Non-pigmented ciliary epithelial cell (primary cell): ENCODE results near the gene CLCN3.
A peak's percentile ranks its signal among the peaks of the same experiment; 100 is the strongest.
"Not testable (repeated sequence)": the region's sequence is repeated elsewhere in the genome, so short reads cannot be mapped to it uniquely, and the experiment has no call there.

Experiments
- DNase-seq: peaks from one replicate; pipeline ENCODE4 v3.0.0-alpha.2; 2010; ENCODE audit warnings: low read depth

The CLCN3 gene

DNA sequence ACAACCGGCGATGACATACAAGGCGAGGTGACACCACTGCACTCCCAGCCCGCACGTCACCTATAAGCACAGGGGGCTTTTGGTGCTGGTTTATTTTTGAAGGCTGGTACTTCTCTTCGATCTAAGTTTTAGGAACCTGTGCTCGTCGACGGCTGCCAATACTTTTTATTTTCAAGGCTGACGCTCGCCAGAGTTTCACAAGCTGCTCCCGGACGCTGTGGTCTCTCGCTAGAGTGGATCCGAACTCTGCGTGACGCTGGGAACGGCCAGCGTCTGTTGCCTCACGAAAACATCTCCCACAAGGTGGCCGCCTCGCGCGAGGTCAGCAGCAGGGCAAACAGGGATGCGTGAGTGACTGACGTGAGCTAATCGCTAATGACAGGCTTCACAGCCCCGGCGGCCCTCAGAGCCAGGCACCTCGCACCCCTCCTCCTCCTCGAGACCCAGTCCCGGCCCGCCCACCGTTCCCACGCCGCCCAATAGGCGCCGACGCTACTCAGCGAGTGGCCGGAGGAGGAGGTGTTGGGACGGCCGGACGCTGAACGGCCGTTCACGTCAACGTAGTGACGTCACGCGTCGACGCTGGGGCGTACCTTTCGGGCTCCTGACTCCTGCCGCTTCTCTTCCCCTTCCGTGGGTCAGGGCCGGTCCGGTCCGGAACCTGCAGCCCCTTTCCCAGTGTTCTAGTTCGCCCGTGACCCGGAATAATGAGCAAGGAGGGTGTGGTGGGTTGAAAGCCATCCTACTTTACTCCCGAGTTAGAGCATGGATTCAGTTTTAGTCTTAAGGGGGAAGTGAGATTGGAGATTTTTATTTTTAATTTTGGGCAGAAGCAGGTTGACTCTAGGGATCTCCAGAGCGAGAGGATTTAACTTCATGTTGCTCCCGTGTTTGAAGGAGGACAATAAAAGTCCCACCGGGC lies at the start of gene CLCN3:
TSS of gene CLCN3 (plus strand) at position 621 of the 922 bp plus-strand sequence. CDS start 15,351 bp downstream, outside the sequence.
- peak; percentile 76 for DNase-seq

DNA sequence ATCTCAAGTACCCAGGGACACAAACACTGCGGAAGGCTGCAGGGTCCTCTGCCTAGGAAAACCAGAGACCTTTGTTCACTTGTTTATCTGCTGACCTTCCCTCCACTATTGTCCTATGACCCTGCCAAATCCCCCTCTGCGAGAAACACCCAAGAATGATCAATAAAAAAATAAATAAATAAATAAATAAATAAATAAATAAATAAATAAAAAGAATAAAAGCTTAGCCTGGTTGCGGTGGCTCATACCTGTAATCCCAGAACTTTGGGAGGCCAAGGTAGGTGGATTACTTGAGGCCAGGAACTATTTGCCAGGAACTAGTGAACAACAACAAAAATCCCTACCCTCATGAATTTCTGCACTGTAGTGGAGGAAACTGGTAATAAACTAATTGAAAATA lies 49.4 kb upstream of the CLCN3 start:
- DNase-seq: not testable (repeated sequence)

DNA sequence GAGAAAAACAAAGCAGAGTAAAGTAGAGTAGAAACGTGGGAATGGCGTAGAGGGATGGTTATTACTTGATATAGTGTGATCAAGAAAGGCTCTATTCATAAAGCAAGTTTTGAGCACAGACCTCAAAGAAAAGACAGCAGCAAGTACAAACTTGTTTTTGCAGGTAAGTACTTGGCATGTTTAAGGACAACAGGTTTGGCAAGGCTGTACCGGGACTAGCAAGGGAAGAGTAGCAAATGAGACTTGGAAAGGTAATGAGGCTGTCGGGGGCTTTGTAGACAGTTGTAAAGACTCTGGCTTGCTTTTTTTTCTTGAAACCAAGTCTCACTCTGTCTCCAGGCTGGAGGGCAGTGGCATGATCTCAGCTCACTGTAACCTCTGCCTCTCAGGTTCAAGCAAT lies 48.9 kb upstream of the CLCN3 start:
- DNase-seq: no peak

DNA sequence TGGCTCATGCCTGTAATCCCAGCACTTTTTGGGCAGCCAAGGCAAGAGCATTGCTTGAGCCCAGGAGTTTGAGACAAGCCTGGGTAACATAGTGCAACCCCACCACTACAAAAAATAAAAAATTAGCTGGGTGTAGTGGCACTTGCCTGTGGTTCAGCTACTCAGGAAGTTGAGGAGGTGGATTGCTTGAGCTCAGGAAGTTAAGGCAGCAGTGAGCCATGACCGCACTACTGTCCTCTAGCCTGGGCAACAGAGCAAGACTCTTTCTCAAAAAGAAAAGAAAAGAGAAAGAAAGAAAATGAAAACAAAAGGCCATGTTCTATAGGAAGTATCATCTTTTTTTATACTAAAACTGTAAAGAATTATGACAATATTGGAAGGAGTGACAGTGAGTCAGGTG lies 46.5 kb upstream of the CLCN3 start:
- no peak for DNase-seq

DNA sequence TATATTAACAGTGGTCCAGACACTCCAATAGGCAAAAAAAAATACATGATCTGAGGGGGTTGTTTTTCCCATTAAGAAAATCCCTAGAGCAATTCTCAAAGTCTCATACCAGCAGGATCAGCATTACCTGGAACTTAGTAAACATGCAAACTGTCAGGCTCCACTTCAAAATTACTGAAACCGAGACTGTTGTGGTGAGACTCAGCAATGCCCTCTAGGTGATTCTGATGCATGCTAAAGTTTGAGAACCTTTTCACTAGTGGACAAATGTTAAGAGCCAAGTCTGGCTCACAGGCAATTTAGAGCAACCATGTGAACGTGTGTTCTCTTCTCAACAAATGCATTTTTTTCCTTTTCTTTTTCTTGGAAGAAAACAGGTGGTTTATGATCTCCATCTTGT lies 38.2 kb upstream of the CLCN3 start:
- DNase-seq: no peak

DNA sequence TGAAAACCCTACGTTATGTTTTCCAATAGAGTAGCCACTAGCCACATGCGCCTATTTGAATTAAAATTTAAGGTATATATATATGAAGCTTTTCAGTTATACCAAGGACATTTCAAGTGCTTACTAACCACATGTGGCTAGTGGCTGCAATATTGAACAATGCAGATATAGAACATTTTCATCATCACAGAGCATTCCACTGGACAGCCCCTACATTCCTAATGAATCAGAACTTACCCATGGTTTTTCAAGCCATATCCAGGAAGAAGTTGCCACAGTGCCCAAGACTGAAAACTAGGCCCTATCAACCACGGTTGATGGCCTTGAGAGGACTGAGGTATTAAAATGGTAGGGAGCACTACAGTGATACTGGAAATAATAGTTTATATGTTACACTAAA lies 37.7 kb upstream of the CLCN3 start:
- DNase-seq: peak; percentile 47

DNA sequence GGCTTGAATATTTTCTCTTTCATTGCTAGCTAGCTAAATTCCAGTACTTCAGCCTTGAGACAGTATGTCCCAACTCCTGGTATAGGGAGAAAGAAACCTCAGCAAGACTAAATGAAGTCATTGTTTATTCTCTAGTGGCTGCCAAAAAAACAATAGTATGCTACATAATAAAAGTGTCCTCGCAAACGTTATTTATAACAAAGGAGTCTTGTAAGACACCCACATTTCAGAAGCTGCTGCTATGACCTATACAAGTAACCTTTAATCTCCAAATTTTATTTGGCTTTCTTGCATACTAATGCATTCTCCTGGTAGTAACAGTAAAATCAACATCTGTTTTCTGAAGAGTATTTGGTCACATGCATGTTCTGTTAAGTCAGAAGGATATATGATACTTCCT lies 36.8 kb upstream of the CLCN3 start:
- peak; percentile 24 for DNase-seq

DNA sequence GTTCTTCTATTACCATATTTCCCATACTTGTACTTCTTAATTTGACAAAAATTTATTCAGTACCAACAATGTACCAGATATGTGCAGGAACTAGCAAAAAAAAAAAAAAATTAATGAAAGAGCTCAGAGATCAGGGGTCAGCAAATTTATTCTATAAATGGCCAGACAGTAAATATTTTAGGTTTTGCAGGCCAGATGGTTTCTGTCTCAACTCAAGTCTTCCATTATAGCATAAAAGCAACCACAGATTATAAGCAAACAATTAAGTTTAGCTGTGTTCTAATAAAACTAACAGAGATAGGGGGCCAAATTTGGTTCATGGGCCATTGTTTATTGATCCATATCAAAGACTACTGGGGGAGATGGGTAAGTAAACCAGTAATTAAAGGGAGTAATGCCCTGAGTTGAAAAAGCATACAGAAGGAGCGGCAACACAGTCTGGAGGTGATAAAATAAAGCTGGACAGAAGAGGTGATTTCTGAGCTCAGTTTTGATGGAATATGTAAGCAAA lies 27.3 kb upstream of the CLCN3 start:
- no peak for DNase-seq

DNA sequence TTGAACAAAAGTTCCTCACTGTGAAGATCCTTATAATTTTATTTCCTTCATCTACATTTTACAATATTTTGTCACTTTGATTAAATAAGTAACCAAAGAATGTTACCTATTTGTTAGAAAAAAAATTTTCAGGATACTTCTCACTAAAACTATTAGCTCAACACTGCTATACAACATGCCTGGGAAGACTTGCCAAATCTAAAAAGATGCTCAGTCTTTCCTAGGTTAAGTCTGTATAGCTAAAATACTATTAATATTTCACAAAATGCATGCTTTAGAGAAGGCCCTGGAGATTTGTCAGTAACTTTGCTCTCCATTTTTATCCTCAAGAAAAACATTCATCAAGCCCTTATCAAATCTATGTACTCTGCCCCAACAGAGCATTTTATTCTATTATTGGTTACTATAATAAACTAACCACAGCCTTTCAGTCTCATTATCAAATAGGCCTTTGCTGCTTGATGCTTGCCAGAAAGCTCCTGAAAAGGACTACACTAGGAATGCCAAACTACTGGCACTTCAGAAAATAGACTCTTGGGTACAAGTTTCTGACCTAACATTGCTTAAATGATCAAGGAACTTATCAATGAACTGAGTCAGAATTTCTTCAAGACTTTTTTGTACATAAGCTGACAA lies 25.7 kb upstream of the CLCN3 start:
- DNase-seq: no peak

DNA sequence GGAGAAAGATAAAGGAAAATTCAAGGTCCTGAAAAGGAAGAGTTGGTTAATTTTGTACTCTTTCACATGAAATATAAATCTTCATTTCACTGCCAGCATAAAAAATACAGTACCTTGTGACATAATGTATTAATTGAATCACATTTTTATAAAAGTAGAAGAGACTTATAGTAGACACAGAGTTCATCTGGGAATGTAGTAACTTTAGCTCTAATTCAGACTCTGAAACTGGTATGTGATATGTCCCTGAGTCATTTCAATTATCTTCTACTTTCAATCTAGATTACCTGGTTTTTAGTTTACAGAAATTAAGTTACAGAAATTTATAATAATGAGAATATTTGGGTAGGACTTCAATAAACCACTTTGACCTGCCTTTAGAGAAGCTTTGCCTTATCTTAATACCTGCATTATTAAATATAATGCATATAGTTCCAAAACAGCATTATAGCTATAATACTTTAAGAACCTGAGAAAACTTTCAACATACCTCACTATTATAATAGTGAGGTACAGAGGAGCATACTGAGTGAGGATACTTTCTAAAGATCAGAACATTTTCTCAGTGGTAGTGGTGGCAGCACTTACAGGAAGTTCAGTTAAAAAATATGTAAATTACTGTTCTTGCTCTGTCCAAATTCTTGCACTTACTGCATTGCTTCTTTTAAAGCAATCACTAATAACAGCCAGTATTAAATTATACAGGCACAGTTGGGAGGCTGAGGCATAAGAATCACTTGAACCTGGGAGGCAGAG lies 19.2 kb upstream of the CLCN3 start:
- no peak for DNase-seq

DNA sequence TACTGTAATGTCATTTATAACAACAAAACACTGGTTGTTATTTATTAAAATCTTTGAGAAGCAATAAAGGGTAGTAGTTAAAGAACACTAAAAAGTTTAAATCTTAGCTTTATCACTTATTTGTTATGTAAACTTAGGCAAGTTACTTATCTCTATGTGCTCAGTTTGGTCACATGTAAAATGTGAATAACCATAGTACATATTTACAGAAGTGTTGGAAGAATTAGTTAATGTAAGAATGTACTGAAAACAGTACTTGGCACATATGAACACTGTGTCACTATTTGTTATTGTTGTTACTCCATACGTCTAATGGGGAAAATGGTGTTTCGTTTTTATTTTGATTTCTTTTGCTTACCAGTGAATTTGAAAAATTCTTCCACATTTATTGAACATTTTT lies 17.1 kb upstream of the CLCN3 start:
- no peak for DNase-seq

DNA sequence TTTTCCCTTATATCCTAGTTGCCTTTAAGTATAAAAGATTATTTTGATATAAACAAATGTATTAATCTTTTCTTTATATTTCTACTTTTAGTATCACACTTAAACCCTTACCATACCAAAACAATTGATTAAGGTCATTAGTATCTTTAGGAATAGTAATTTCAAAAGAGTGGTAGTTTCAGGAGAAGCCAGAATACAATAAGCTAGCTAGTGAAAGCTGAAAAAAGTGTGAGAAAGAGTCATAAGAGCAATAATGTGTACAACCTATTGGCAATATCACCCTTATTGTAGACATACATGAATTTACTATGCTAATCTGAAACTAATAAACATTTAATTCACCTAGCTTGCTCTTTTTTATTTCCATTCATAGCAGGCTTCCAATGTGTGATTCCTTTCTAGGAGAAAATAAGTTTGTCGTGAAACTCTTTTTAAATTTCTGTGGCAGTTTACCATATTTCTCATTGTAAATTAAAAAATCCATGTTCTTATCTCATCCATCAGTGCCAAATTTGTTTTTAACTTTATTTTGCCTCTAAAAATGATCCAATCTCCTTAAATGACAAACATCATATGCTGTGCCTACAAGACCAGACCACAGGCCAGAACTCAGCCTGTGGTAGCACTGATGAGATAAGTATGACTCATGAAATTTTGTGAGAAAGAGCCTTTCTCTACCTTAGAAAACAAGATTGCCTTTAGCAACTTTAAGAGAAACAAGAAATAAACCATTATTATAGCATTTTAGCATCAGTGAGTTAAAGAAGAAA lies 16.1 kb upstream of the CLCN3 start:
- no peak for DNase-seq

DNA sequence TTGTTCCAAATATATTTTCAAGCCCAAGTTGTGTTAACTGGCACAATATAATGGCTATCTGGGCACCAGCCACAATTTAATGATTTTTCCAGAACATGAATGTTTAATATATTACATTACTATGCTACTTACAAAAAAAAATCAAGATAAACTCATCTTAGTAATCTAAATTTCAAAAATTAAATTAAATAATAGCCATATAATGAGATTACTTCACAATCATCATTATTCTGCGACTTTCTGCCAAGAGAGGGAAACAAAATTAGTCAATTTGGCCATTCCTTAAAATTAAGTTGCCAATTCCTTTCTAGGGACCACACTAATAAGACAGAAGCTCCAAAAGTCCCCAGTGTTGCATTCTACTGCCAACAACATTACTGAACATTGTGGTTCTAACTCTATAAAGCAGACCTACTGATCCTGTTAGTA lies 15.5 kb upstream of the CLCN3 start:
- DNase-seq: no peak

DNA sequence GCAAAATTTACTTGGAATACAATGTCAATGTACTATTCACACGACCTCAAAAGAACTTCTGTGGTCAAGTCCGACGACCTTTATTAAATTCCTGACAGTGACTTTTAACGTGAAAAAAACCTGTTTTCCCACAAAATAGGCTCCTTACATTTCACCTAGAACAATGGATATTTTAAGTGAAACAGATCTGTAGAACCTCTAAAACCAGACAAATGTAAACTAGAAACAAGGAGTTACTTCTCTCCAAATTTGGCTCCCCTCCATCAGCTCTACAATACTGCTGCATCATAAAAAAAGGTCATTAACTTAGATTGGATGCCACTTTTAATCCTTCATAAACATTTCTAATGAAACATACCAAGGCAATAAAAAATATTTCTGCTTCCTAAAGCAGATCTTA lies 9.2 kb upstream of the CLCN3 start:
- DNase-seq: no peak

DNA sequence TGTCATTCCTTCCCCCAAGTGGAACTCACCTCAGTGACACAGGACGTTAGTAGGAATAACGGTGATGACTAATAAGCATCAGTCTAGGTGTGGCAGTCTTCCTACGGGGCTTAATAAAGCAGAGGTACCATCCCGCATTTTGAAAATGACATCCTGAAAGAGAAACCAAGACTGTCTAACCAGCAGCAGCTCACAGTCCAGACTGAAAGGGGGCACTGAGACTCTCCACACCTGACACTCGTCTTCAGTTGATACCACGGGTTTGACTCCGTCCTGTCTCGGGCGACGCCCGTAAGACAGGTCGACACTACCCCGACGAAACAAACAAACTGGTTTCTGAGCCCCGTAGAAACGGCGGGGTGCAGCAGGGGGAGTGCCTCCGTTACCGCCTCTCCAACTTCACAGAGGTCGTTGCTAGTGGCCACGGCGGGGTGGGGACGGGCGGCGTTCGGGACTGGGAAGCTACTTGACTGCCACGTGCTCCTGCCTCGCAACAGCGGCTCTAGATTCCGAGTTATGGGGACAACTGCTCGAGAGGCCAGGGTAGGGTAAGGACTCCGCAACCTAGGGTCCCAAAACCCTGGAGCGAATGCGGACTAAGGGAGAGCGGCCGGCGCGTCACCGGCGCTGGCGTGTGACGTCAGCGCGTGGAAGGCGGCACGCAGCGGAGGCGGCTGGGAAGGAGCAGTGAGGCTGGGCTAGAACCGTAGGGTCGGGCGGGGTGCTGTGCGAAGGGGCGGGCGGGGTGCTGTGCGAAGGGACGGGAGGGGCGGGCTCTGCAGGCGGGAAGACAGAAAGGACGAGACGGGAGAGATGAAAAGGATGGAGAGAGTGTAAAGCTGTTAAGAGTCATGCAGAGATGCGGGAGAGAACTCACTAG lies 8.1 kb upstream of the CLCN3 start, which contains the start of gene NEK1:
TSS of gene NEK1 (minus strand) at position 593 of the 880 bp plus-strand sequence. CDS start 9,953 bp downstream, outside the sequence.
- peak; percentile 36 for DNase-seq

DNA sequence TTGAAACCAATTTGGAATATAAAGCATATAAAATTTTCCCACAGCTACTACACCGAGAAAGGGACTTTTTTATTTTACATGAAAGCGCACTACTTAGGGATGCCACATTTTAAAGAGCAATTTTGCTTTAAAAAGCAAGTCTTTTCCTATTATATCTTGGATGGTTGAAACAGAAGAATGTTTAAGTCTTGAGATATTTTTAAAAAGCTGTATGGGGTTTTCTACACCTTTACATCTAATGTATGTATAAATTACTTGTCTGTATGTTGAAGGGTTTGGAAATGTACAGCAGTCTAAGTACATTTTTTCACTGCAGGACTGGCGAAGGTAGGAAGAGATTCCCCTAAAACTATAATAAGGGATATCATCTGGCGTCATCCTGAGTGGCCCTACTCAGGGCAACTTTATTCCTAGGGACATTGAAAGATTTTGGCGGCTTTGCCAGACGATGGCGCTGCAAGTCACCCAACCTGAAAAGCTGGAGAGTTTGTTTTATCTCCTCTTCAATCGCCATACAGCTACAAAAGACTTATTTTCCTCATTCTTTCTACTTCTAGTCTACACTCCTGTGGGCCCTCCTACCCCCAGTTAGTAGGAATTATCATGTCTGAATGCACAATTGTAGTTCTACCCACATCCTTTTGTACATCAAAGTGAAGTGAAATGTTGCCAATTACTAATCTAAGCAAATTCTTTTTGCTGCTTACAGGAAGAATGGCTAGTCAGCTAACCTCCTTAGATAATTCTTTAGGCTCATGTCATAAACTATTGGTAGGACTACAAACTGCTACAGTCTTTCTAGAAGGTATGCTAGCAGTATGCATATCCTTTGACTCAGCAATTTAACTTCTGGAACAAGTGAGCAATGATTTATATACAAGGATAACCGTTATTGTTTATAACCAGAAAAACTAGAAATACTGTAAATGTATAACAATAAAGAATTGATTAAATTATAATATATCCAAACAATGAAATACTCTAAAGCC lies 7.2 kb upstream of the CLCN3 start:
- peak; percentile 47 for DNase-seq

DNA sequence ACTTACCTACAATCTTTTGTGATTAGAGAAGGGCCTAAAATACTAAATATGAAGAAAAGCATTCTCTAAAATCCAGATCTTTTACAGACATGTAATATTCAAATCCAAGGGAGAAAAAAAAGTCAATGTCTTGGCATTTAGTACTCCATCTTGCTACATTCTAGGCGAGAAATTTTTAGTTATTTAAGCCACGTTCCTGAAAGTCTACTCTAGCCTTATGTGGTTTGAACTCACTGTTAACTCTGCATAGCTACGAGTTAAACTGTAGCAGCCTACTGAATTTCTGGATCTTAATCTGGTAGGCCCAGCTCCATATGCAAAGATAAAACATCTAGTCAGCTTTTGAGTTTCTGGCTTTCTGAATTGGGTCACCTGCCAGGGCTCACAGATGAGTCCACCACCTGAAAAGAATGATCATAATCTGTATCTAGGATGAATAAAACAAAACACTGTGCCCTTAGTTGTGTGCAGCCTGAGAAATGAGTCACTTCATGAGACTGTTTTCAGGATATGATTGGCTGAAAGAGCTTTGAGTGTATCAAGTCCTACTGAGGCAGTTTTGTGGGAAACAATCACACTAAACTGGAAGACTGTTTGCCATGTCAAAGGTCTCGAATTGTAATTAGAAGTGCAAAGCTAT lies 4.8 kb upstream of the CLCN3 start:
- DNase-seq: no peak

DNA sequence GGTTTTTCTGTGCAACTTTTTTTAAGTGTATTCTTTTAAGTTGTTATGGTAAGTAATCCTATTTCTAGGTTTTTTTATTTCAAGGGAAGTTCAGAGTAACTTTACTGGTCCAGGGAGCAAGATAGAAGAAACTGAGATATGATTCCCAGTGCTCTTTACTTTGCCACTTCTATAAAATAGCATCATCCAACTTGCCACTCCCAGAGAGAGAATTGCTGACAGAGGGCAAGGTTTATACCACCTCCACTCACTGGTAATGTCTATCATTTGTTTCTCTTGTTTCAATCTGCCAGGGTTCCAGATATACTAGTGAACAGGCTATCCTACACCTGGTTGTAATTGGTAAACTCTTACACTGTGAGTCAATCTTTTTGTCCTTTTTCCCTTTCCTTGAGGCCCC lies 3.5 kb upstream of the CLCN3 start:
- DNase-seq: no peak

DNA sequence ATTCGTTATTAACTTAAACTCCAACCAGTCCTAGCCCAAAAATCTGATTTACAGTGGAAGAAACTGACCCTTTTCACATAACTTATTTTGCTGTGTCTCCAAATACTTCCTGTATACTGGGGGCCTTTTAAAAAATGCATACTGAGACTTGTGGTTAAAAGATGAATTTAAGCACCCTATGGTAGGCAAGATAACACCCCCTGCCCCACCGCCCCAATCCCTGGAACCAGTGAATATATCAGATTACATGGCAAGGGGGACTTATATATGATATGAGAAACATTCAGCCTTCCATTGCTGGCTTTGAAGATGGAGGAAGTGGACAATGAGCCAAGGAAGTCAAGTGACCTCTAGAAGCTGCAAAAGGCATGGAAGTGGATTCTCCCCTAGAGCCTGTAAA lies 3.1 kb upstream of the CLCN3 start:
- no peak for DNase-seq
